ENCODE data around the gene CLCN2. TPM values are rescaled to one million over a fixed set of nuclear protein-coding genes. Genes with fewer than 3 reads are reported as not detected.

The CLCN2 gene
- total RNA-seq, 1 donor from 2014 or later, result 1.9 TPM

GRCh38 chr3:184336547-184337398 is 24.6 kb downstream of the CLCN2 start:
- intact Hi-C loops (cut with DNase I), result no loop called here
- DNase-seq (no peak), ATAC-seq (ENCODE audit: poor library complexity) (peak; percentile 54)

GRCh38 chr3:184335661-184336546 is 25.5 kb downstream of the CLCN2 start:
- ATAC-seq (ENCODE audit: poor library complexity), result peak; percentile 78
- intact Hi-C loops (cut with DNase I), result no loop called here
- peak; percentile 94 for DNase-seq

- DNase-seq, result no peak
- ATAC-seq (ENCODE audit: poor library complexity), result no peak
- intact Hi-C loops (cut with DNase I), result no loop called here
Measured at GRCh38 chr3:184335291-184335660, 26.1 kb downstream of the CLCN2 start.

- DNase-seq, result no peak
- no peak for ATAC-seq (ENCODE audit: poor library complexity)
- intact Hi-C loops (cut with DNase I), result no loop called here
Measured at GRCh38 chr3:184334470-184335158, 26.8 kb downstream of the CLCN2 start.

DNA sequence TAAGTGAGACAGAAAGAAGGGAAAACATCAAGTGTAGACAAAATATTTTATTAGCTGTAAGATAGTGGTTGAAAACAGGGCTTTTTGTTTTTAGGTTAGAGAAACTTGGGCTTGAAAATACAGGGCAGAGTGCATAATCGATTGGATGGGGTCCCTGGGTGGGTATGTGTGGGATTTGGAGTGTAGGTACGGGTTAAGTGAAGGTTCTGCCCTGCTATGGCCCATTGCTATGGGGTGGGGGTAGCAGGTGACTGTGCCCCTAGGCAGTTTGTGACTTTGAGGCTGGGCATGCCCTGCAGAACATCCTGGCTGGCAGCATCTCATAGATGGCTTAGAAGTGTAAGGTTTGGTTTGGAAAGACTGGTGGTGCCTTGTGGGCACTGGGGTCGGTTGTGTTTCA is 27.7 kb downstream of the CLCN2 start:
- DNase-seq (no peak), ATAC-seq (ENCODE audit: poor library complexity) (no peak)
- intact Hi-C loops (cut with DNase I), result no loop called here

GRCh38 chr3:184333190-184333589 is 28.2 kb downstream of the CLCN2 start:
- DNase-seq (no peak), ATAC-seq (ENCODE audit: poor library complexity) (no peak)
- intact Hi-C loops (cut with DNase I), result no loop called here

DNA sequence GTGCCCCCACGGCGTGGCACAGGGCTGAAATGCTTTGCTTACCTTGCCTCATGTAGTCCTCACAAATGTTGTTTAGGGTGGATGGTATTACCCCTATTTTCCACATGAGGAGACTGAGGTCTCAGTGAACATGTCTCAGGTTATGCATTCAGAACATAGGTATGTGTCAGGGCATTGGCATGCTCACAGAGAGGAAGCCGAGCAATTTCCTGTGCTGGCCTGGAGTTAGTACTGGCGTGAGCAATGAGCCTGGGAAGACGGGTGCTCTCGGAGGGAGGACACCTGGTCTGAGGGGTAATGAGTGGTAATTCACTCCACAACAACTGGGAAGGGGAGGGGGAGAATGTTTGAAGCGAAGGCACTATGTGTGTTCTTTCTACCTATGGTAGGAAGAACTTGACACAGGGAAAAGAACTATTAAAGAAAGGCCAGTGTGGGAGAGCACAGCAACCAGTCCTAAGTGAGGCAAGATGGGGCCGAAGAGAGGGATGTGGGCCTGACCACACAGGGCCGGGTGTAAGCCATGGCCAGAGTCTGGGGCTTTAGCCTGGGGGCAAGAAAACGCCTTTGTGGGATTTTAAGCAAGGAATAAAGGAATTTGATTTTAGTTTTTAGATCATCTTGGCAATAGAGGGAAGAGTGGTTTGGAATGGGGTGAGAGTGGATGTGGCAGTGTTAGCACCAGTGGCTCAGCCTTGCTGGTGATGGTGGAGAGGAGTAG is 28.9 kb downstream of the CLCN2 start:
- intact Hi-C loops (cut with DNase I), result no loop called here
- ATAC-seq (ENCODE audit: poor library complexity) (no peak), DNase-seq (no peak)

- DNase-seq, result no peak
- no peak for ATAC-seq (ENCODE audit: poor library complexity)
- intact Hi-C loops (cut with DNase I), result no loop called here
Measured at GRCh38 chr3:184328516-184328915, 32.9 kb downstream of the CLCN2 start.

GRCh38 chr3:184327171-184327570 is 34.2 kb downstream of the CLCN2 start:
- no peak for ATAC-seq (ENCODE audit: poor library complexity)
- DNase-seq, result no peak
- intact Hi-C loops (cut with DNase I), result no loop called here

- no peak for DNase-seq
- intact Hi-C loops (cut with DNase I), result no loop called here
Measured at GRCh38 chr3:184325715-184326369, 35.6 kb downstream of the CLCN2 start.

DNA sequence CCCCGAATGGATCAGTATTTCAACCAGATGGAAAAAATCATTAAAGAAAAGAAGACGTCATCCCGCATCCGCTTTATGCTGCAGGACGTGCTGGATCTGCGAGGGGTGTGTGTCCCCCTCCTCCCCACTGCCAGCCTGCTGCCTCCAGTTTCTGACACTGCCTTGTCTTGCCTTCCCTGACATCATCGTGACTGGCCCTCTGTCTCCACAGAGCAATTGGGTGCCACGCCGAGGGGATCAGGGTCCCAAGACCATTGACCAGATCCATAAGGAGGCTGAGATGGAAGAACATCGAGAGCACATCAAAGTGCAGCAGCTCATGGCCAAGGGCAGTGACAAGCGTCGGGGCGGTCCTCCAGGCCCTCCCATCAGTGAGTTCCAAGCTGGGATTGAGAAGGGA is 36.1 kb downstream of the CLCN2 start:
- ATAC-seq (ENCODE audit: poor library complexity), result no peak
- intact Hi-C loops (cut with DNase I), result no loop called here
- DNase-seq, result no peak

More at GRCh38 chr3:184325715-184326369, 35.6 kb downstream of the CLCN2 start:
- no peak for ATAC-seq (ENCODE audit: poor library complexity)

GRCh38 chr3:184323696-184324095 is 37.7 kb downstream of the CLCN2 start:
- DNase-seq (peak; percentile 54), ATAC-seq (ENCODE audit: poor library complexity) (no peak)

DNA sequence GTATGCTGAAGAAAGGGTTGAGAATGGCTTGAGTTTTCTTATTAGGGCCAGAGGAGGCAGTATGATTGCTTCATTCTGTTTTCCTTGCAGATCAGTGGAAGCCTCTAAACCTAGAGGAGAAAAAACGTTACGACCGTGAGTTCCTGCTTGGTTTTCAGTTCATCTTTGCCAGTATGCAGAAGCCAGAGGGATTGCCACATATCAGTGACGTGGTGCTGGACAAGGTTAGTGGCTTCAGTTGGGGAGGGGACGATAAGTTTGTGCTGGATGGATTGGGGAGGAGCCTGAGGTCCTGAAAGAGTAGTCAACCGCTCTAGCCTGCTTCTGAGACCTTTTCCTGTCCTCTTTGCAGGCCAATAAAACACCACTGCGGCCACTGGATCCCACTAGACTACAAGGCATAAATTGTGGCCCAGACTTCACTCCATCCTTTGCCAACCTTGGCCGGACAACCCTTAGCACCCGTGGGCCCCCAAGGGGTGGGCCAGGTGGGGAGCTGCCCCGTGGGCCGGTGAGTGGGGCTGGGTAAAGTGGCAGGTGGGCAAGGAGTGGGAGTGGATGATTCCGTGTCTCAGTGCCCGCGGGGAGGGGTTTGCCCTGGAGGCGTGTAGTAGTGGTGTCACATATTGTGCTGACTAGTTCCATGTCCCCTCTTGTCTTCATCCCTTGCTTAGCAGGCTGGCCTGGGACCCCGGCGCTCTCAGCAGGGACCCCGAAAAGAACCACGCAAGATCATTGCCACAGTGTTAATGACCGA is 38.5 kb downstream of the CLCN2 start:
- DNase-seq, result no peak
- ATAC-seq (ENCODE audit: poor library complexity), result peak; percentile 4
- intact Hi-C loops (cut with DNase I), result no loop called here

More at GRCh38 chr3:184323696-184324095, 37.7 kb downstream of the CLCN2 start:
- intact Hi-C loops (cut with DNase I), result no loop called here

DNA sequence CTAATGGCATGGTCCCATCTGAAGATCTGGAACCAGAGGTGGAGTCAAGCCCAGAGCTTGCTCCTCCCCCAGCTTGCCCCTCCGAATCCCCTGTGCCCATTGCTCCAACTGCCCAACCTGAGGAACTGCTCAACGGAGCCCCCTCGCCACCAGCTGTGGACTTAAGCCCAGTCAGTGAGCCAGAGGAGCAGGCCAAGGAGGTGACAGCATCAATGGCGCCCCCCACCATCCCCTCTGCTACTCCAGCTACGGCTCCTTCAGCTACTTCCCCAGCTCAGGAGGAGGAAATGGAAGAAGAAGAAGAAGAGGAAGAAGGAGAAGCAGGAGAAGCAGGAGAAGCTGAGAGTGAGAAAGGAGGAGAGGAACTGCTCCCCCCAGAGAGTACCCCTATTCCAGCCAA is 39.7 kb downstream of the CLCN2 start:
- ATAC-seq (ENCODE audit: poor library complexity) (no peak), DNase-seq (no peak)
- intact Hi-C loops (cut with DNase I), result no loop called here

- DNase-seq (peak; percentile 98), ATAC-seq (ENCODE audit: poor library complexity) (peak; percentile 92)
- intact Hi-C loops (cut with DNase I), result no loop called here
Measured at GRCh38 chr3:184320104-184320445, 41.3 kb downstream of the CLCN2 start.

DNA sequence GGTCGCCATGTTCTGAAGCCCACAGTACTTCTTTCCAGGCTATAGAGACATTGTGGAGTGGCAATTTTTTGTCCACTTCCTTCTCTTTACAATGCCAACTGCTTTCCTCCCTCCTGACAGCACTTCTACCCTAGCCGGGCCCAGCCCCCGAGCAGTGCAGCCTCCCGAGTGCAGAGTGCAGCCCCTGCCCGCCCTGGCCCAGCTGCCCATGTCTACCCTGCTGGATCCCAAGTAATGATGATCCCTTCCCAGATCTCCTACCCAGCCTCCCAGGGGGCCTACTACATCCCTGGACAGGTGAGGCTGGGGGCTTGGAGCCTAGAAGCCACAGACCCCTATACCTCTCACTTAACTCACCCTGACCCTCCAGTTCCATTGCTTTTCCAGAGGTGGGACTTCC is 44.2 kb downstream of the CLCN2 start:
- ATAC-seq (ENCODE audit: poor library complexity) (no peak), DNase-seq (no peak)
- intact Hi-C loops (cut with DNase I), result no loop called here

DNA sequence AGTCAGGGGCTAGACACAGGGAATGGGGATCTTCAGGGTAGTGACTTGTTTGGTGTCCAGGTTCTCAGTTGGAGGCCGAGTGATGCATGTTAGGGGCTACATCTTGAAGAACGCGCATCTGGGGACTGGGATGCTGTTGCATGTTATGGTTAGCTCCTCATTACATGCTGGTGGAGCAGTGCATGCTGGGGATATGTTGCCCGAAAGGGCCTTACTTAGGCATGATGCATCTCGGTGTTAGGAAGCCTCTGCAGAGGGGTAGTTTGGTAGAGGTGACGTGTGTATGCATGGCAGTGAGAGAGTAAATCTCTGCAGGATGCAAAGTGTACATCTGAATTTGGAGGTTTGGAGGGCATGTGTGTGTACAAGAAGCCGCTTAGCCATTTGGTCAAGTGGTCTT is 44.6 kb downstream of the CLCN2 start:
- no peak for ATAC-seq (ENCODE audit: poor library complexity)
- no peak for DNase-seq
- intact Hi-C loops (cut with DNase I), result no loop called here
